ENCODE results near the gene DPT.

DPT gene

DNA sequence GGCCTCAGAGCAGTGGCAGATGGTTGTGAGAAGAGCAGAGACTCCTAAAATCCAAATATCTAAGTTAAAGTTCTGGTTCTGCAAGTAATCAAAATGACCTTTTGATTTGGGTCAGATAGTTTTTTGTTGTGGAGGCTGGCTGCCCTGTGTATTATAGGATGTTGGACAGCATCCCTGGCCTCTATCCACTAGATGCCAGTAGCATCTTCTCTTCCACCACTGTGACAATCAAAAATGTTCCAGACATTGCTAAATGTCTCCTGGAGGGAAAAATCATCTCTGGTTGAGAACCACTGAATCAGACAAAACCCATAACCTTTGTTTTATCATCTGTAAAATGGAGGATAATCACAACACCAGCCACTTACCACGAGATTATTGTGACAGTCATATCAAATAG, 5.9 kb upstream of the DPT start:
- no peak for DNase-seq

DNA sequence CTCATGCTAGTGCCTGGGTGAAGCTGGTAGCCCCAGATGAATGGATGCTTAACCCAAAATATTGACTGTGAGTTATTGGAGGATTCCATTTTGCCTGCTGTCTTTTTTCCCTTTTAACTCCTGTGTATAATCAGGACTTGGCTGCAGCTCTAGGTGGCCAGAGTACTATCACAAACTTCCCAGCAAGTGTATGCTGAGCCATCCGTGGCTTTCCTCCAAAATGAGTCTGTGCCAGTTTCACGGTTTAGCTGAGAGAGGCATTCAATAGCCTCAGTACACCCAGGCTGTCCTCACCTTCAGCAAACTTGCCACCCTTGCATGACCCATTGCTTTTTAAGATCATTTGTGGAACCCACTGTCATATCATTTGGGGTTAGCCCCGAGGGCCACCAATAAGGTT, 5.3 kb upstream of the DPT start:
- no peak for DNase-seq

DNA sequence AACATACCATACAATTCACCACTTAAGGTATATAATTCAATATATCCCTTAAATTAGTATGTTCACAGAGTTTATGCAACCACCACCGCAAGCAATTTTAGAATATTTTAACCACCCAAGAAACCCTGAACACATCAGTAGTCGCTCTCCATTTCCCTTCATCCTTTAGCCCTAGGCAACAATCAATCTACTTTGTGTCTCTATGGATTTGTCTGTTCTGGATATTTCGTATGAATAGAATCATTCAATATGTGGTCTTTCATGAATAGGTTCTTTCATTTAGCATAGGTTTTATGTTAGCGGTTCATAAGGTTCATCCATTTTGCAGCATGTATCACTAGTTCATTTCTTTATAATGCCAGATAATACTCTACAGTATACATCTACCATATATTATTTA, 4.2 kb upstream of the DPT start:
- no peak for DNase-seq

DNA sequence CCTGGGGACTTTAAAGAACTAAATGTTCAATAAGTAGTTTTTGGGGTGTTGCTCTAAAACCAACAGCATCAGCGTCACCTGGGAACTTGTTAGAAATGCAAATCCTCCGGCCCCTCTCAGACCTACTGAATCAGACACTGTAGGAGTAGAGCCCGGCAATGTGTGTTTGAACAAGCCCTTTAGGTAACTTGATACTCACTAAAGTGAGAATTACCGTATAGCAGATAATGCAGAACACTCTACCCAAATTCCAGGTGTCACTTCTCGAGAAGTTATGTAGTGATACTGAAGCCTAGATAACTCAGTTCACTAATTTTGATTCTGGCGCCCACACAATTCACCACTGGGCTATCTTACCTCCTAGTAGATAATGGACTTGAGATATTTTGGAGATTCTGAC, 3.7 kb upstream of the DPT start:
- no peak for DNase-seq

GRCh38 chr1:168731244-168731953, 2.4 kb upstream of the DPT start:
- no peak for DNase-seq

DNA sequence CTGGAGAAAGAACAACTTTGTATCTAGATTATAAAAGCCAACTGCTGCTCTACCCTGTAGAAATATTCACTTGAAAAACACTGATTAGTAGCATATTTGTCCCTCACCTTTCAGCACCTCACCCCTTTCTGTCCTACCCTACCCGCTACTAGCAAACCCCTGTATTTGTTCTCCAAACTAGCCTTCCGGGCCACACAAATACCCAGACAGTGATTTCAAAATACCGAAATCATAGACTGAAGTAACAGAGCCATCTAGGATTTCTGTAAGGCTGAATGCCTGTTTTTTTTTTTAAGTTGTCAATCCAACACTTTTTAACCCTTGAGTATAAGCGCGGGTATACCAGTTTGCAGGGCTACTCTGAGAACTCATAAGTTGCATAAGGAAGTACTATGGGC, 398 bp upstream of the DPT start:
- DNase-seq: no peak

DNA sequence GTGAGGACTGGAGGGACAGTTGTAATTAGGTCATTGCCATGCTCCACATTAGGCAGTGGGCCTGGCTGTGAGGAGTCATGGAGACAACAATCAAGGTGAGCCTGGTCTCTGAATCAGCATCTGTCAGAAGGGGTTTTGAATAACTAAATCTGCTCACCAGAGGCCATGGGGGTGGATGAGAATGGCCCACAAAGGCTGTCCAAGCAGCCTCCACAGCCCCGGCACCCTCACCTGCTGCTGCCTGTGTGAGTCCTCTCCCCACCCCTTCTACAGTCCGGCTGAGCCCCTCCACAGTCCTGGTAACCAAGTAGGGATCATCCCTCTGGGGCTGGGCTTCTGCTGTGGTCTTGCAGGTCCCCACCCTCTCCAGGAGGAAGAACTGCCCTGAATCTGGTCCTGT, 2.3 kb downstream of the DPT start:
- no peak for DNase-seq

DNA sequence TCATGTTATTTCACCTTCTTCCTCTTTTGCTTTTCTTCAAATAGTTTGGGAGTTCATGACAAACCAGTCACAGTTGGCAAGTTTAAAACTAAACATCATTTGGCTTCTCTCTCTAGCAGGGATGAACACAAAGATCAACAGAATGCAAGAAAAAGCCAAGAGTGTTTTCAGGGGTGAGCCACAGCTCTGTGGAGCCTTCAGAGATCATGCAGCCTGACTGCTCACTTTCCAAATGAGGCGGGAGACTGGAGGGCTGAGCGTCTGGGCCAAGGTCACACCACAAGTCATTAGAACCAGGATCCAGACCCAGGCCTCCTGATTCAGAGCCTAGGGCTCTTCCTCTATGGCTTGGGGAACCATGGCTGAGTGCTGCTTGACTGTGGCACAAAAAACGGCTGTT, 2.7 kb downstream of the DPT start:
- DNase-seq: no peak

GRCh38 chr1:168725831-168726230, 3.2 kb downstream of the DPT start:
- DNase-seq: no peak

DNA sequence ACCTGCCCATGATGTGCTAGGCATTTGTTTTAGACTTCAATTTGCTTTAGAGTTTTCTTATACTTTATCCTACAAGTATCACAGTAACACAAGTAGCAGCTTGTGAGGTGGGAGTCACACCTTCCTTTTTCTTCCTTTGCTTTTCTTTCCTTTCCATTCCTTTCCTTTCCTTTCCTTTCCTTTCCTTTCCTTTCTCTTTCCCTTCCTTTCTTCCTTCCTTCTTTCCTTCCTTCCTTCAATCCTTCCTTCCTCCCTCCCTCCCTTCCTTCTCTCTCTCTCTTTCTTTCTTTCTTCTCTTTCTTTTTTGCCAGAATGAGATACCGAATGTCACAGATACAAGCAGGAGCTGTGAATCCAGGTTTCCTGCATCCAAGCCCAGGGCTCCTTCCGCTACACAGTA, 3.9 kb downstream of the DPT start:
- DNase-seq: no peak

- no peak for DNase-seq
Observed at GRCh38 chr1:168723000-168723399, 6.0 kb downstream of the DPT start.

- DNase-seq: no peak
Observed at GRCh38 chr1:168720839-168721238, 8.2 kb downstream of the DPT start.

- no peak for DNase-seq
Observed at GRCh38 chr1:168719306-168720111, 9.5 kb downstream of the DPT start.

DNA sequence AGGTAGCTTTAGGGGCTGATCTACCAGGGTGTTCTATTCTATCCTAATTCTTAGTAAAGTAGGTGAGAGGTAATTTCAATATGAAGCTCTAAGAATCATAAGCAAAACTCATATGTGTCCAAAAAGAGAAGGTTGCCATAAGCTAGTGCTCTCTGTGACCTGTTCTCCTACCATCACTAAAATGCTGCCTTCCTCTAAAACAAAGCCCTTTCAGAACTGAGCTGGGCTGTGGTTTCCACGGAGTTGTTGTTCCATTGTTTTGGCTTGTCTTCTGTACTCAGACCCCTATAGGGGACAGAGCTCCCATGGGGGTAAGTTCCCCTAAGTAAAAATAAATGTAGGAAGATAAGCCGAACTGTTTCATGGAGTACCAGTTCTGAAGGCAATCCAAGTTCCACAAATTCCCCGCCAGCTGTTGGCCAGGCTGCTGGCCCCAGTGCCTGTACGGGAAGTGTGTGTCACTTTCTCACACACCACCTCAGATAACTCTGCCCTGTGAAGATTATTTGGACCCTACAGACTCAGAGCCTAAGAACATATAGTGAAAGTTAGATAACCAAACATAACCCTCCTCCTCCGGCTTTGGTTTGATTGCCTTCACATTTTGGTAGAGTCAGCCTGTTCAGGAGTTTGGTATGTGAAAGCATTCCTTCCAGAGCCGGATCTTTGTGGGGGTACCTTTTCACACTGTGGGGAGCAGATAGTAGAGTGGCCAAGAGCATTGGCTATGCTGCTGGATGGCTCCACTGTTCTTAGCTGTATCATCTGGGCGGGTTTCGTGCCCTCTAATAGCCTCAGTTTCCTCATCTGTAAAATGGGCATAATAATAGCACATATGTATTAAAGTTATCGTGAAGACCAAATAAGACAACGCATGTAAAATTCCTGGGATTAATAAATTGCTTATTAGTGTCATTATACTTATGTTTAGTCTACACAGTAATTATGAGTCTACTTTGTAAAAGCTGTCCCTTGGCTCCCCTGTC, 10.8 kb downstream of the DPT start:
- DNase-seq: no peak

DNA sequence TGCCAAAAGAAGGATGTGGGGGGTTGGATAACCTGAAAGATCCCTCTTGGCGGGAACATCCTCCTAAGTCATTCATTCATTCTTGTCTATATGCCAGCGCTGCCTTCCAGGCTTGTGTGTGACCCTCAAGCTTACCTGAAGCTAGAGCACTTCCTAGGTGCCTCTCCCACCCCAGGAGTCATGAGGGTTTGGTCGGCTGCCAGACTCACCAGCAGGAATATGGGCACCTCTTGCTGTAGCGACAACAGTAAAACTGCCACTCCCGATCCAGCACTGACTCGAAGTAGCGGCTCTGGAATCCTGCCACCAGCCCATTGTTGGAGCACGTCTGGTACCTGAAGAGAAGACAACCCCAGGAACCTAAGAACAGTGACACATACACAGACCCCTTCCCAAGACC, 15.0 kb downstream of the DPT start:
- DNase-seq: no peak

DNA sequence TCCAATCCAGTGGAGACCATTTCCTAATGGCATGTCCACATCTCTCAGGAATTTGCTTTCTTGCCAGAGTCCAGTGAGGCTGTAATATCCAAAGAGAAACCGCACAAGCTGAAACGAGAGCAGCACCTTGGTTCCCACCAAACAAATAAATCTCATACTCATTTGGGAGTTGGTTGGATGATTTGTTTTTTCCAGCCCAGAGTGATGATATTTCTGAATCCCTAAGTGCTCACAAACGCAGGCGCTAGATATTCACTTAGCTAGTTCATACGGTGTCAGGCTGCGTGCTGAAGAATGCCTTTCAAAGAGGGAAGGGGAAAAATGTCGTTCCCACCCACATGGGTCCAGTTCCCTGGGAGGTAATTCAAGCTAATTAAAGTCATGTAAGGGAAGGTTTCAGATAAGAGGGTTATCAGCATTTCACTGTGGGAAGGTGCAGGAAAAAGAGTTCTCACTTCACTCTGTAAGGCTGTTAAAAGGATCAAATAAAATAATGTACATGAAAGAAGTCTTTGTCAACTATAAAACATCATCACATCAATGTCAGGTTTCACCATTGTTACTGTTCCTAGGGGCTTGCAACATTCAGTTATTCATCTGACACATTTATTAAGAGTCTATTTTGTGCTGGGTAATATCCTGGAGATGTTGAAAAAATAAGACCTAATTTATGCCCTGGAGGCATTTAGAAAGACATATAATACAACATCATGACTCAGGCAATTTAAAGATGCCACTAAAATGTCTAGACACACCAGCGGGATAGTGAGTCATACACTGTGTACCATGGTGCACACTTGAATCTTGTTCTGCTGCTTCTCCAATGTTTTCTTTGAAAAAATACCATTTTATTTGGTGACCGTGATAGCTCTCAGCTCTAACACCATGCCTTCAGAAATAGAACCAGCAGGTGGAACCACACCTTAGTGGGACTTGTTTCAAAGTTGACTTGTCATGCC, 19.3 kb downstream of the DPT start:
- no peak for DNase-seq

GRCh38 chr1:168708698-168709404, 20.2 kb downstream of the DPT start:
- no peak for DNase-seq

DNA sequence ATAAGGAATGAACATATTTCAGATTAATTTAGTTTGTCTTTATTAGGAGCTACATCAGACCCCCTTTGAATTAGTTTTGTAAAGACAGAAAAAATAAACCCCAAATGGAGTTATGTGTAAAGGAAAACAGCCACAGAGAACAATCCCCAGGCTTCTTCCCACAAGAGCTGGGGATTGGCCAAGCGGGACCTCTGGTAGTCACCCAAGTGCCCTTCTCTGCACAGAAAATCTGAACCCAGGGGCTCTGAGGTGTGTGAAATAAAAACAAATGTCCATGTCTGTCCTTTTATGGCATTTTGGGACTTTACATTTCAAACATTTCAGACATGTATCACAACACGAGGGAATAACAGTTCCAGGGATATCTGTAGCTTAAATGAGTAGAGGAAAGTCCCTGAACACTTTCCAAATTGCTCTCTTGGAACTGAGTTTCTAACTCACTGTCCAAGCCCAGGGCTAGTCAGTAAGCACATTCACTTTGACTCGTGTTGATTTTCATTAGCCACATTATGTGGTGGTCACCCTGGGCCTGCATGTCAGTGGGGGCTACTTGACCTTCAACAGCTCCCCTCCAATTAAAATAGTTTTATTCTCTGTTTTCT, 22.5 kb downstream of the DPT start:
- no peak for DNase-seq

DNA sequence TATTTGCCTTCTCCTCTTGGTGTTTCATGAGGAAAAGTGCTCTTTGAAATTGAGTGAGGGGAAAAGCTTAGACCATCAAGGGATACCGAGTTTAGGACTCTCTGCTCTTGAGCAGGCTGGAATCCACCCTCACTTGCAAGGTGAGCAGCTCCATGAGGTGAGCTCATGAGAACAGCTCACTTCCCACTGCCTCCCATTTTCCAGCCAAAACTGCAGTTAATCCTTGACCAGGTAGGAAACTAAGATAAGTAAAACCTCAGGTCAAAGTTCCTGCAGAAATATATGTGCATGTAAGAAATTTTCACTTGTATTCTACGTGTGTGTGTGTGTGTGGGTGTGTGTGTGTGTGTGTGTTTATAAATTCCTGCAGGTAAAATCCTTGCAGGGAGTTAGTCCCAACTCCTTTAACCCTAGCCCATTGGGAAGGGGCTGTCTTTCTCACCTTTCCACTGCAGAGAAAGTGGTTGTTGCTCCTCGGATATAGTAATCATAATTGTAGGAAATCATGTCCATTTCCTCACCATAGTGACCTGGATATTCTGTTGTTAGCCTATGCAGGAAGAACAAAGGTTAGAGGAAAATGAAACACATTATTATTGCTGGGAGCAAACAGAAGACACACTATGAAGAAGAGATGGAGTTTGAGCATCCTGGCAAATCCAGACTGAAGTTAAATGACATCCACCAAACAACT, 28.3 kb downstream of the DPT start:
- no peak for DNase-seq

DNA sequence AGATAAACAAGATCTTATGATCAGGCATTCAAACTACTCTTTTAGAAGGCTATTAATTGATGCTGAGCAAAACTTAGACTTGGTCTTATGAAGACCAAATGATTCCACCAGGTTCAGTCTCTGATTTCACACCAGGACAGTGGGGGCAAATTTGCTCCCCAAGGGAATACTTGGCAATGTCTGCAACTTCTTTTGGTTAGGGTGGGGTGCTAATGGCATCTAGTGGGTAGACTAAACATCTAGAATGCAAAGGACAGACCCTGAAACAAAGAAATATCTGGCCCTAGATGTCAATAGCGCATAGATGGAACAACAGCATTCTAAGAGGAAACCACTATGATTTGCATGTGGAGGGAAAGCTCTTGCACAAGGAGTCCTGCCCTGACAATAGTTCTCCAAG, 30.6 kb downstream of the DPT start:
- DNase-seq: no peak

Measured in NCI-H1436 (cell line).